Stimulated activated naive B cell treated with anti-CD40 and anti-IgM and Interleukin-4, amounts not matched to agents 10 μg/mL and 1 μg/mL and 100 μg/mL, for 72 hours (primary cell): ENCODE data around the gene ANK2.

Experiments used
- ATAC-seq, 2 donors: fragments of 150-1000 bp; cut with Tn5 transposase; replicated peaks; 2 replicates each; pipeline ENCODE4 v1.10.0; 2021; ENCODE audit warnings: moderate library complexity in 1 of 2
- DNase-seq: peaks from one replicate; pipeline ENCODE4 v3.0.0; 2021
- H3K27ac Mint-ChIP-seq: one replicate; pipeline ENCODE4 v1.8.0; 2022; ENCODE audit warnings: mild to moderate bottlenecking, mixed read lengths
- H3K27me3 Mint-ChIP-seq, 2 donors: one replicate each; pipeline ENCODE4 v1.8.0; 2022; ENCODE audit warnings: mixed read lengths in 2 of 2
- H3K36me3 Mint-ChIP-seq, 2 donors: one replicate each; pipeline ENCODE4 v1.8.0; 2022; ENCODE audit warnings: mixed read lengths in 2 of 2, mild to moderate bottlenecking in 1 of 2
- H3K4me1 Mint-ChIP-seq, 2 donors: one replicate each; pipeline ENCODE4 v1.8.0; 2022; ENCODE audit warnings: mixed read lengths in 2 of 2, mild to moderate bottlenecking in 1 of 2
- H3K4me3 Mint-ChIP-seq, 2 donors: one replicate each; pipeline ENCODE4 v1.8.0; 2022; ENCODE audit warnings: mild to moderate bottlenecking in 2 of 2, mixed read lengths in 2 of 2, moderate library complexity in 1 of 2
- H3K9me3 Mint-ChIP-seq, 2 donors: one replicate each; pipeline ENCODE4 v1.8.0; 2022; ENCODE audit warnings: mixed read lengths in 2 of 2, mild to moderate bottlenecking in 1 of 2

ANK2 gene

DNA sequence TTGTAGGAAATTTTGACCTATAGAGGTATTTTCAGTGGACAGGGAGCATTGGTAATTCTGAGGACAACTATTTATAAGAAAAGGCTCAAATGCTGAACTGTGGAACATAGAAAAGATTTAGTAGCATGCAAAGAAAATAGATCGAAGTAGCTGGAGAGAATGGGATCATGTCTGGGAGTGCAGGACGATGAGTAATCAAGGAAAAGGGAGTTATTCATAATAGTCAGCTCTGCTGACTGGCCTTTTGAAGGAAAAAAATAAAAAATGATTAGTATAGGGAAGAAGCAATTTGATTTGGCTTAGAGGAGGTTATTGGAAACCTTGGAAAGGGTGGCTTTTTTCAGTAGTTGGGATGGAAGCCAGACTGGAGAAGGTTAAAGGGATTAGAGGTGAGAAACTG, 22.9 kb upstream of the ANK2 start:
- Mint-ChIP-seq H3K27ac (no peak overlapping the region), H3K9me3 (no peaks in the 10 kb centered on the region), H3K4me1 (no peaks in the 10 kb centered on the region), H3K36me3 (no peaks in the 10 kb centered on the region), H3K27me3 (no peaks in the 10 kb centered on the region), H3K4me3 (no peak overlapping the region)
- ATAC-seq (no peak), DNase-seq (no peak)

DNA sequence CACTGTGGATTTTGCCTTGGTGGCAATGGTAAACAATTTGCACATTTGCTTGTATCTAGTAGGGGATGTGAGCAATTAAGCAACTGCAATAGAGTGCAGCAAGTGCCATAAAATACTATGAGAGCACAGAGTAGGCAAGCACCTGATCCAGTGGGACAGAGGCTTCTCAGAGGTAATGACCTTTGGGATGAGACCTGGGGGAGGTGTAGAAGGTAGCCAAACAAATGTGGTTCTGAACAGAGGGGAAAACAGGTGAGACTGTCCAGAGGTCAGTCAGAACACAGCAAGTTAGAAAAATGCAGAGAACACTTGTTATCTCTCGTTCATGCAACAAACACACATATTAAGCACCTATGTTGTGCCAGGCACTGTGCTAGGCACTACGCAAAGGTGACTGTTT, 21.4 kb upstream of the ANK2 start:
- Mint-ChIP-seq H3K9me3 (no peaks in the 10 kb centered on the region), H3K36me3 (no peaks in the 10 kb centered on the region), H3K4me1 (no peaks in the 10 kb centered on the region), H3K27me3 (no peaks in the 10 kb centered on the region), H3K4me3 (no peak overlapping the region), H3K27ac (no peak overlapping the region)
- ATAC-seq (no peak), DNase-seq (no peak)

DNA sequence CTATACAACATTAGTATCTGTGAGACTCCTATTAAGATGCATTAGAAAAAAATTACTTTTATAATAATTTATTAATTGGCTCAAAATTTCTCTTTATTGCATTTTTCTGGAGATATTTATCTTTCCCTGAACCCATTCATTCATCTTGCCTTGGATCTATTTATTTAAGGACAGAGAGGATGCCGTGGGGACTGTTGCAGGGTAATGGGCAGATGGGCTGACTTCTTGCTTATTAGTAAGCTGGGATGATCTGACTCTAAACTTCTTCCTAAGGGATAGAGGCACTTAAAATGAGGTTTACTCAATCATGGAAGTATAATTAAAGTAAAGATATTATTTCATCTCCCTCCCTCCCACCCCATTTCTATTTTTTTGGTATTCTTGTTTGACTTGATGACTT, 18.2 kb upstream of the ANK2 start:
- Mint-ChIP-seq H3K4me3 (no peak overlapping the region), H3K27ac (no peak overlapping the region)
- no peak for ATAC-seq

DNA sequence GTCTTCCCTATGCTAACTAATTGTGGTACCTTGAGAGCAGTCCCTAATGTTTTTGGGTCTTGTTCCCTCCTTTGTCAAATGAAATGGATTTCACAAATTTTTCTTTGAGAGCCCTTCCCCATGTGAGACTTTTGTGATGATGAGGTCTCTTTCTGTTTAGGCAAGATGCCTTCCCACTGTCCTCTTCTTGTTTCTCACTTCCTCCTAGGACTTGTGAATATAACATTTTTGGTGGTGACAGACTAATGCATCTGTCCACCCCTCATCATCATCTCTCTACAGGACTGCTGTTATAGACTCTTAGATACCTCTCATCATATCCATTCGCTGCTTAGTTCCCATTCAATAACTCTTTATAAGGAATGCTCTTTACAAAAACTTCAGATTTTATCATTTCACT, 8.7 kb upstream of the ANK2 start:
- H3K27me3 Mint-ChIP-seq = peaks cover 0 to 2% of the 10 kb centered on the region in 2 donors
- no peaks in the 10 kb centered on the region for H3K36me3 Mint-ChIP-seq
- no peak overlapping the region for H3K27ac Mint-ChIP-seq
- no peaks in the 10 kb centered on the region for H3K4me1 Mint-ChIP-seq
- ATAC-seq (no peak), DNase-seq (no peak)
- no peak overlapping the region for H3K4me3 Mint-ChIP-seq
- peaks cover 0 to 2% of the 10 kb centered on the region in 2 donors for H3K9me3 Mint-ChIP-seq

More for the DNA sequence above, 18.2 kb upstream of the ANK2 start:
- Mint-ChIP-seq H3K4me1 (no peaks in the 10 kb centered on the region), H3K9me3 (no peaks in the 10 kb centered on the region), H3K36me3 (no peaks in the 10 kb centered on the region), H3K27me3 (peaks cover 0 to 12% of the 10 kb centered on the region in 2 donors)
- no peak for DNase-seq

DNA sequence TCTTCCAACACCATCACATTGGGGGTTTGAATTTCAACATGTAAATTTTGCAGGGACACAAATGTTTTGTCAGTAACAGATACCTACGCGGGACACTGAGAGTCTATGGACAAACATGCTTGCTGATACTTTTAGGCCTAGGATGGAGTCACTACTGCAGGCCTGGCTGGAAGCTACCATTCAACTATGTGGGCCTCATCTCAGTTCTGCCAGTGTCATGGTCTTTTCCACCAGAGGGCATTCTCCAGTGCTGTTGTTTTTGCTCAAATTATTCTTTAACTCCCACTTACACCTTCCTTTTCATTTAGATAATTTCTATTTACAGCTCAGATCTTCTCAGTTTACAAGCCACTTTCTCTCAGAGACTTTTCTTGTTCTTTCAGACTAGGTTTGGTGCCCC, 7.0 kb upstream of the ANK2 start:
- no peak for DNase-seq
- Mint-ChIP-seq H3K9me3 (peaks cover 0 to 2% of the 10 kb centered on the region in 2 donors), H3K4me3 (no peak overlapping the region), H3K27ac (no peak overlapping the region), H3K36me3 (no peaks in the 10 kb centered on the region), H3K4me1 (no peaks in the 10 kb centered on the region), H3K27me3 (no peaks in the 10 kb centered on the region)
- no peak for ATAC-seq

DNA sequence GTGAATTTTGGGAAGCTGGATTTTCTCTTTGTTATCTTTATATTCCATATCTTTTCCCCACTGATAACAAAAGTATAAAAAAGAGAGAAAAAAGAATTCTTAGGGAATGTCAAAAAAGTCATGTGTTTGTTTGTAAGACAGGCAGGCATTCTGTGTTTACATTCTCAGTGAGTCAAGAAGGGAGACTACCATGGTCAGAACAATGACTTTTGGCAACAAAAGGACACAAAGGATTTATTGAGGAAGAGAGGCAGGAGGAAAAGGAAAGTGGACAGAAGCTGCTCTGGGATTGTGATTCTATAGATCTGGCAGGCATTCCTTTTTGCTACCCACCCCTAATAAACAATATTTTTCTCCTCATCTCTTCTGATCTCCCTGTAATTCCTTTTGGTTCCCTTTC, 5.9 kb upstream of the ANK2 start:
- H3K27ac Mint-ChIP-seq = no peak overlapping the region
- DNase-seq (no peak), ATAC-seq (no peak)

DNA sequence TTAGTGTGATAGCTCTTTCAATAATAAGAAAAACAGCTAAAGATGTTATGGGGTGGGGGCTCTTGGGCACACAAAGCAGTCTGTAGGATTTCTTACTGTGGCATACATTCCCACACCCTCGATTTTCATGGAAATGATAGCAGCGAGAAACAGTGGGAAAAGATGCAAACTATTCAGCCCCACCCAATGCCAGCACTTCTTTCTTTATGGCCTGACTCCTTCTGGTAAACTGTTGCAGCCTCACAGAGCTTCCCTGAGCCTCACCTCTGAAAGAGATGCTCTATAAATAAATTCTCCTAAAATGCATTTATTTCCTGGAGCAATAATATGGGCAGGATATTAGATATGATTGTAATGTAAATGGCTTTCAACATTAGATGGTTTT, 910 bp downstream of the ANK2 start:
- no peak for DNase-seq
- no peak overlapping the region for H3K27ac Mint-ChIP-seq
- ATAC-seq = no peak
- H3K9me3 Mint-ChIP-seq = peaks cover 0 to 2% of the 10 kb centered on the region in 2 donors
- H3K27me3 Mint-ChIP-seq = peaks cover 4 to 5% of the 10 kb centered on the region in 2 donors
- no peaks in the 10 kb centered on the region for H3K36me3 Mint-ChIP-seq
- no peaks in the 10 kb centered on the region for H3K4me1 Mint-ChIP-seq
- H3K4me3 Mint-ChIP-seq = no peak overlapping the region

More for the DNA sequence above, 5.9 kb upstream of the ANK2 start:
- Mint-ChIP-seq H3K4me1 (no peaks in the 10 kb centered on the region), H3K36me3 (no peaks in the 10 kb centered on the region), H3K9me3 (peaks cover 0 to 3% of the 10 kb centered on the region in 2 donors), H3K27me3 (no peaks in the 10 kb centered on the region), H3K4me3 (no peak overlapping the region)

DNA sequence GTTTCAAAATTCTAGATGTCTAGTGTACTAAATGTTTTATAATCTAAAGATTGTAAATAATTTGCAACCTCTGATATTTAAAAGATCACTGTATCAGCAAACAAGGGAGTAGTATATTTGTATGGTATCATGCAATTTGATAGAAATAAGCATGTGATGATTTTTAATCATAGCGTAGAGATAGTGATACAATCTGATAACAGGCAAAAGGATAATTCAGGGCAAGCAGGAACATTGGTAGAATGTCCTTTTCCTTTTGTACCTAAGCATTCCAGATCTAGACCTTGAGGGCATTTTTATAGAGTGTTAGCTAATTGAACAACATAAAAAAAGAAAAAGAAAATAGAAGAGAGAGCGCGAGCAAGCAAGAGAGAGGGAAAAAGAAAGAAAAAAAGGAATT, 1.4 kb downstream of the ANK2 start:
- no peak for DNase-seq
- no peak overlapping the region for H3K27ac Mint-ChIP-seq
- no peak for ATAC-seq
- H3K27me3 Mint-ChIP-seq = peaks cover 4 to 5% of the 10 kb centered on the region in 2 donors
- H3K4me3 Mint-ChIP-seq = no peak overlapping the region
- H3K9me3 Mint-ChIP-seq = peaks cover 0 to 2% of the 10 kb centered on the region in 2 donors
- H3K4me1 Mint-ChIP-seq = no peaks in the 10 kb centered on the region
- no peaks in the 10 kb centered on the region for H3K36me3 Mint-ChIP-seq

DNA sequence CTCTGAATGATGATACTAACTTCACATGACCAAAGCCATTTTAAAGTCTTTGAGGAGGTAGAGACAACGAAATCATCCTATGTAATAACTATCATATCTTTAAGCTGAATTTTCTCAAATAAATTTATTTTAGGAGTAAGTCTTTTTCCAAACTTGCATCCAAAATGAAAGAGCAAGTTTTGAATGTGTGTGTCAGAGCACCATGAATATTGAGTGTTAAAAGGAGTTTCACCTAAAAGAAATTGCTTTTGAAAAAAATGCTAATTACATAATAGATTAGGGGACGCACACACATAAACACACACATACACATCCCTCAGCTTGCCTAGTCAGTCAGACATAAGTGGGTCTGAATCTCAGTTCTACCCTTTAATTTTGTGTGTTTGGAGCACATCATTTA, 1.9 kb downstream of the ANK2 start:
- Mint-ChIP-seq H3K4me3 (no peak overlapping the region), H3K27me3 (peaks cover 4 to 5% of the 10 kb centered on the region in 2 donors), H3K9me3 (peaks cover 0 to 2% of the 10 kb centered on the region in 2 donors), H3K36me3 (no peaks in the 10 kb centered on the region), H3K27ac (no peak overlapping the region), H3K4me1 (no peaks in the 10 kb centered on the region)
- DNase-seq (no peak), ATAC-seq (no peak)

DNA sequence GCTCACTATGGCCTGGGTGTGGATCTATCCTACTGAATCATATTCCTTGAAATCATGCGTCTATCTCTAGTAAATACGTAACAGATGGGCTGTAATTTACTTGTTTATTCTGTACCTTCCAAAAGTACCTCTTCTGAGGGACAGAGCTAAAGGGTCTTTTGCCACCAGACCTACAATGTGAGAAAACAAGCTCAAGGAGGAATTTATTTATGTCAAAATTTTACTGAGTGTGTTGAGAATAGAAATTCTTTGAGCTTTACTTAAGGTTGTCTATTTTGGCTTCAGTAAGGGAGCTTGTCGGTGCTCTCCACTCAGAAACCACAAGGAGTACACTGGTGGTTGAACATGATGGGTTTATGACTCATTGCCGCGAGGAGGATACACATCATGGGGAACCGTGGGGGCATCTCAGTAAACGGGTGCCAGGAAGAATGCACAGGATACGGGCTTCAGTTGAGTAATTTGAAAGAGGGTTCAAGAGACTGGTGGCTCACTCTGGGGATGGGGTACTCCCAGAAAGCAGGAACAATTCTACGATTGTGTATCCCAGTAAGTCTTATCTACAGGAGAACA, 3.0 kb downstream of the ANK2 start:
- no peak for DNase-seq
- Mint-ChIP-seq H3K4me3 (no peak overlapping the region), H3K27me3 (peaks cover 4 to 5% of the 10 kb centered on the region in 2 donors), H3K9me3 (peaks cover 0 to 2% of the 10 kb centered on the region in 2 donors), H3K27ac (no peak overlapping the region), H3K4me1 (no peaks in the 10 kb centered on the region), H3K36me3 (no peaks in the 10 kb centered on the region)
- ATAC-seq = peak in 1 of 2 donors; percentile 38

DNA sequence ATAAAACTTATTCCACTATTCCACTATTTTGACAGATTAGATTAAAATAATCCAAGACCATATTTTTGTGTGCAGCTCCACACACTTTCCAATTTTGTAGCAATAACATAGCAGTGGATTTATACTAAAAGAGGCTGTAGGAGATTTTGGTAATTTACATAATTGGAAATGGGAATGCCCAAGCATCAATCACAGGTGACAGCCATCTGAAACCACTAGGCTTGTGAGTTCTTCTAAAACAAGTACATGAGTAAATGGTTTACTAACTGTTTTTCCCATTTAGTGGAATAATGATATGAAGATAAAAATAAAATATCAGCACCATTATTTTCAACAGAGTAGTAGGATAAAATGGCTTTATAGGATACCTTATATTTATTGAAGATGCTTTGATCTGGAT, 4.4 kb downstream of the ANK2 start:
- H3K9me3 Mint-ChIP-seq = no peaks in the 10 kb centered on the region
- DNase-seq (no peak), ATAC-seq (no peak)
- no peak overlapping the region for H3K27ac Mint-ChIP-seq
- no peaks in the 10 kb centered on the region for H3K36me3 Mint-ChIP-seq
- no peak overlapping the region for H3K4me3 Mint-ChIP-seq
- no peaks in the 10 kb centered on the region for H3K4me1 Mint-ChIP-seq
- peaks cover 4 to 5% of the 10 kb centered on the region in 2 donors for H3K27me3 Mint-ChIP-seq

DNA sequence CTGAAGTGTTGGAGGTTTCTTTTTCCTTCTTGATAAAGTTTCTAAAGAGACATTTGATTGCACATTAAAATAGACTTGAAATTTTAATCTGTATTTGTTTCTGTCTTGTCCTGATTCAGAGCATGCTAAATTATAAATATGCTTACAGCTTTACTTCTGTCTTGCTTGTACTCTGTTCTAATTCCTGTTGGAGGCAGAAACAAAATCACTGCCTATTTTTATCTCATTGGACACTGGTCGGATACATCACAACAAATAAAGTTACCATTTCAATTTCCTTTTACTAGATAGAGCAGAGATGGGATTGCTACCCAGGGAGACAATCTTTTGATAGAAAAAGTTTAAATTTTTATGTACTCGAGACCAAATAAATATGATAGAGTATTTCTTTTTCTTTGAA, 6.9 kb downstream of the ANK2 start:
- Mint-ChIP-seq H3K4me1 (no peaks in the 10 kb centered on the region), H3K4me3 (no peak overlapping the region), H3K9me3 (no peaks in the 10 kb centered on the region), H3K27me3 (peaks cover 0 to 4% of the 10 kb centered on the region in 2 donors), H3K27ac (no peak overlapping the region), H3K36me3 (no peaks in the 10 kb centered on the region)
- no peak for DNase-seq
- no peak for ATAC-seq

DNA sequence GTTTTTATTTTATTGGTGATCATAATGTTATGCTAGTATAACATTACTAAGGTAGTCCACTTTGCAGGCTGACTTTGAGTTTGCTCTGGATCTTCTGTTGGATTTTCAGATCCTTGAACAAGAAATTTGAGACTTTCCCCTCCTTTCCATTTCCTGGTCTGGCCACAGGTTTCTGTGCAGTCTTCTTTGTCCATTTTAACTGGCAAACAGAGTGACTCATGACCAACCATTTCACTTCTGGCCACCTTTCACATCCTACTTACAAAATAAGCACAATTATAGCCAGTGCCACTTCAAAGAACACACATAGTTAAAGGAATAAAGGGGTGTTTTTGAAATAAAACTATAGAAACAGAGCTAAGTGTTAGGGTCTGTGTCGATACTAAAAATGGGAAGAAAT, 8.4 kb downstream of the ANK2 start:
- no peaks in the 10 kb centered on the region for H3K36me3 Mint-ChIP-seq
- DNase-seq (no peak), ATAC-seq (no peak)
- no peak overlapping the region for H3K4me3 Mint-ChIP-seq
- peaks cover 0 to under 1% of the 10 kb centered on the region in 2 donors for H3K27me3 Mint-ChIP-seq
- no peaks in the 10 kb centered on the region for H3K9me3 Mint-ChIP-seq
- no peaks in the 10 kb centered on the region for H3K4me1 Mint-ChIP-seq
- no peak overlapping the region for H3K27ac Mint-ChIP-seq

DNA sequence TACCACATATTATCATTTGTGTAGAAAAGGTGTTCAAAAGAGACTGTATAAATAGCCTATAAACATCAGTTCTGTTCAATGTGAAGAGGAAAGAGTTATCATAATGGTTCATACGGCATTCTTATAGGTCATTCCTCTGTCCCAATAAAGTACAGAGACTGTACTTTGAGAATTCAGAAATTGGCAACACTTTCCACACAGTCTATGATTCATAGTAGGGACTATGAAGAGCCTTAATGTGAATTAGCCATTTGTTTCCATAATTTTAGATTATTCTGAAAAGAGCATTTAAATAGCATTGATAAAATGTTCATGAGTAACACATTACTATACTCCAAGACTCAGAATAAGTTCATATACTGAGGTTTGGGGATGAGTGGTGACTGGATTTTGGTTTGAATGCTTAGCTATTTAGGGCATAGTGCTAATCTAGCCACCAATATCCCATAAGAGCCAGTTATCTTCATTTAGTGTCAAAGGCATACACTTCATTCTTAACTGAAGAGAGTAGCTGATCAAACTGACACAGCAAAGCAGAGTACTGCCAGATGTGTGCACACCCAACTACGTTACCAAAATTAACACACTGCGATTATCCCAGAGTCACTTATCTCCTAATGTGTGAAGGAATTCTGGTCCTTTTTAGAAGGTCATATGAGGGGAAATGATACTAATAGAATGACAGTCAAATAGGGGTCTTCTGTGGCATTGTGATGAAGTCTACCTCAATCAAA, 10.2 kb downstream of the ANK2 start:
- Mint-ChIP-seq H3K27me3 (no peaks in the 10 kb centered on the region), H3K4me3 (no peak overlapping the region), H3K4me1 (no peaks in the 10 kb centered on the region), H3K36me3 (no peaks in the 10 kb centered on the region), H3K9me3 (no peaks in the 10 kb centered on the region), H3K27ac (no peak overlapping the region)
- DNase-seq (no peak), ATAC-seq (no peak)

DNA sequence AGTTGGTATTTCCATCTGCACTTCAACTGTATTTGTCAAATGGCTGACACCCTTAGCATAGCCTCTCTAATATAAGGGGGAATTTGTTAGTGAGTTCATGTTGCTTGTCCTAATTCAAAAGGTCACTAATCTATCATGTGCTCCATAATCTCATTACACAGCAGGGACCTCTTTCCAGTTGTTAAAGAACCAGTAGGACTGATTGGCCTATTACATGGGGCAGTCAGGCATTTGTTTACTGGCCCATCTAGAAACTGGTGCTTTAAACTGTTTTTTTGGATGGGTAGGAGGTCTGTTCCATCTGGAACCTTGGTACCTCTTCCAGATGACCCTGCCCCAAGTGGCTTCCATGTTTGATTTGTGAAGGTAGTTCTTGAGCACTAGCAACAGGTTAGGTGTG, 11.4 kb downstream of the ANK2 start:
- ATAC-seq (no peak), DNase-seq (no peak)
- no peak overlapping the region for H3K4me3 Mint-ChIP-seq
- no peaks in the 10 kb centered on the region for H3K9me3 Mint-ChIP-seq
- no peaks in the 10 kb centered on the region for H3K36me3 Mint-ChIP-seq
- no peak overlapping the region for H3K27ac Mint-ChIP-seq
- H3K4me1 Mint-ChIP-seq = no peaks in the 10 kb centered on the region
- no peaks in the 10 kb centered on the region for H3K27me3 Mint-ChIP-seq
